CD4-positive, alpha-beta T cell (primary cell): ENCODE data around the gene WDR72. TPM values are rescaled to one million over a fixed set of nuclear protein-coding genes. Genes with fewer than 3 reads are reported as not detected.

Source experiments
- ATAC-seq: fragments of 200-7000 bp; cut with Tn5 transposase; one replicate; pipeline ENCODE4 v1.10.0; 2022; ENCODE audit warnings: mild to moderate bottlenecking; ENCODE audit not compliant: poor library complexity
- CTCF ChIA-PET: fragments of 350-600 bp; sonication (Branson Sonifier 250); formaldehyde crosslinking; loops from one replicate; lab custom pipeline; 2021; ENCODE audit warnings: antibody characterized with exemption, inconsistent platforms; lab: Charles Lee
- POLR2A ChIA-PET: fragments of 350-600 bp; sonication (Branson Sonifier 250); formaldehyde crosslinking; loops from one replicate; lab custom pipeline; 2021; ENCODE audit warnings: antibody characterized with exemption, inconsistent platforms; lab: Charles Lee
- DNase-seq, 14 experiments: peaks; one replicate each; pipeline ENCODE4 v3.0.0-alpha.2; 2013 to 2020; ENCODE audit warnings: mixed read lengths in 2 of 14
- H3K27ac ChIP-seq, 2 donors: one replicate each; pipeline versions ENCODE4 v1.5.1 to v1.7.0; 2013; ENCODE audit warnings: low read length in 2 of 2, low read depth in 1 of 2, mild to moderate bottlenecking in 1 of 2
- H3K27me3 ChIP-seq, 2 experiments: 1 replicate in 1 of 2; 2 replicates in 1 of 2; pipeline versions ENCODE4 v1.6.1 to v1.7.0; 2013; ENCODE audit warnings: low read length in 2 of 2, control low read depth in 1 of 2, mild to moderate bottlenecking in 1 of 2, moderate library complexity in 1 of 2; ENCODE audit not compliant: insufficient read depth in 2 of 2, control insufficient read depth in 1 of 2
- H3K36me3 ChIP-seq: one replicate; pipeline ENCODE4 v1.6.1; 2013; ENCODE audit warnings: low read length, control low read depth; ENCODE audit not compliant: insufficient read depth
- H3K4me1 ChIP-seq: one replicate; pipeline ENCODE4 v1.6.1; 2013; ENCODE audit warnings: low read length, control low read depth; ENCODE audit not compliant: insufficient read depth
- H3K4me3 ChIP-seq: one replicate; pipeline ENCODE4 v1.5.1; 2013; ENCODE audit warnings: mild to moderate bottlenecking, low read length, moderate library complexity
- H3K9me3 ChIP-seq, 2 experiments: 1 replicate in 1 of 2; 2 replicates in 1 of 2; pipeline versions ENCODE4 v1.6.1 to v1.7.0; 2013; ENCODE audit warnings: low read length in 2 of 2, mild to moderate bottlenecking in 2 of 2, control low read depth in 1 of 2, moderate library complexity in 1 of 2; ENCODE audit not compliant: control insufficient read depth in 1 of 2, insufficient read depth in 1 of 2
- H3K27ac Mint-ChIP-seq: one replicate; pipeline ENCODE4 v1.8.0; 2020; ENCODE audit warnings: mixed read lengths
- H3K27me3 Mint-ChIP-seq: one replicate; pipeline ENCODE4 v1.8.0; 2021; ENCODE audit warnings: mixed read lengths
- H3K36me3 Mint-ChIP-seq: one replicate; pipeline ENCODE4 v1.8.0; 2021; ENCODE audit warnings: low read depth, mixed read lengths
- H3K4me1 Mint-ChIP-seq: one replicate; pipeline ENCODE4 v1.8.0; 2021; ENCODE audit warnings: low read depth, mixed read lengths
- H3K4me3 Mint-ChIP-seq: one replicate; pipeline ENCODE4 v1.8.0; 2020; ENCODE audit warnings: mild to moderate bottlenecking, mixed read lengths
- H3K9me3 Mint-ChIP-seq: one replicate; pipeline ENCODE4 v1.8.0; 2020; ENCODE audit warnings: mixed read lengths
- CTCF ChIP-seq: fragments of 200-600 bp; IDR thresholded peaks from one replicate; pipeline ENCODE4 v1.8.0; 2022; ENCODE audit warnings: antibody characterized with exemption, mild to moderate bottlenecking
- intact Hi-C, 2 experiments: fragments of 100-400 bp; cut with DNase I in 1 of 2; cut with micrococcal nuclease in 1 of 2; formaldehyde crosslinking; loops; one replicate each; pipeline versions ENCODE4 v1.15.1 to v1.9.0; 2023 to 2025; cut with DNase I, micrococcal nuclease
- total RNA-seq, 174 experiments: library from RNA in 2 of 174; stranded (reverse) in 2 of 174; gene quantifications; one replicate each; pipeline ENCODE4 v1.2.3 and lab custom pipeline; 2021 to 2026

WDR72 gene
- total RNA-seq, 2 experiments from 2014 or later = not detected

GRCh38 chr15:53625260-53625659, 134.2 kb downstream of the WDR72 start:
- ATAC-seq (no peak), DNase-seq (no peak)
- Histone ChIP-seq H3K27me3 (no peaks in the 10 kb centered on the region), H3K9me3 (peaks cover 0 to 5% of the 10 kb centered on the region in 2 experiments), H3K27ac (no peak overlapping the region), H3K4me1 (no peaks in the 10 kb centered on the region), H3K4me3 (no peak overlapping the region), H3K36me3 (no peaks in the 10 kb centered on the region)
- Mint-ChIP-seq H3K27me3 (no peaks in the 10 kb centered on the region), H3K36me3 (no peaks in the 10 kb centered on the region), H3K9me3 (peaks cover 7% of the 10 kb centered on the region), H3K27ac (no peak overlapping the region), H3K4me3 (no peak overlapping the region), H3K4me1 (no peaks in the 10 kb centered on the region)
- ChIA-PET CTCF (no interaction called here), POLR2A (no interaction called here)
- no peak for TF ChIP-seq CTCF
- intact Hi-C loops = no loop called here

GRCh38 chr15:53618461-53618860, 141.0 kb downstream of the WDR72 start:
- H3K4me3 Mint-ChIP-seq = no peak overlapping the region
- no peak for TF ChIP-seq CTCF
- H3K9me3 Mint-ChIP-seq = peaks cover 6% of the 10 kb centered on the region
- Histone ChIP-seq H3K27me3 (no peaks in the 10 kb centered on the region), H3K9me3 (no peaks in the 10 kb centered on the region), H3K4me1 (no peaks in the 10 kb centered on the region), H3K27ac (no peak overlapping the region), H3K36me3 (no peaks in the 10 kb centered on the region), H3K4me3 (no peak overlapping the region)
- no peaks in the 10 kb centered on the region for H3K36me3 Mint-ChIP-seq
- no peaks in the 10 kb centered on the region for H3K27me3 Mint-ChIP-seq
- no peak for DNase-seq
- intact Hi-C loops = no loop called here
- no peaks in the 10 kb centered on the region for H3K4me1 Mint-ChIP-seq
- CTCF ChIA-PET = no interaction called here
- H3K27ac Mint-ChIP-seq = no peak overlapping the region
- no peak for ATAC-seq
- POLR2A ChIA-PET = no interaction called here

GRCh38 chr15:53611145-53611920, 148.1 kb downstream of the WDR72 start:
- Mint-ChIP-seq H3K4me1 (no peaks in the 10 kb centered on the region), H3K4me3 (no peak overlapping the region), H3K36me3 (no peaks in the 10 kb centered on the region), H3K9me3 (peaks cover 2% of the 10 kb centered on the region), H3K27me3 (no peaks in the 10 kb centered on the region), H3K27ac (no peak overlapping the region)
- ChIA-PET POLR2A (no interaction called here), CTCF (no interaction called here)
- DNase-seq (no peak), ATAC-seq (no peak)
- Histone ChIP-seq H3K27me3 (no peaks in the 10 kb centered on the region), H3K36me3 (no peaks in the 10 kb centered on the region), H3K27ac (no peak overlapping the region), H3K9me3 (no peaks in the 10 kb centered on the region), H3K4me3 (no peak overlapping the region), H3K4me1 (no peaks in the 10 kb centered on the region)
- intact Hi-C loops = no loop called here
- no peak for TF ChIP-seq CTCF
